OCI-LY7 (cell line): ENCODE results near the gene HEATR5B.

Source experiments
- EZH2phosphoT487 ChIP-seq: fragments of 200-600 bp; sonication (generic); IDR thresholded peaks from 2 replicates; pipeline ENCODE4 v1.6.1; 2018; ENCODE audit warnings: low read depth, borderline replicate concordance, mild to moderate bottlenecking, mixed run types, antibody characterized with exemption, low read length, moderate library complexity, mixed read lengths
- TF ChIP-seq, protein P1 (sequence below): fragments of 200-600 bp; sonication (generic); conservative IDR thresholded peaks from 2 replicates; pipeline ENCODE4 v1.5.1; 2014; ENCODE audit warnings: mild to moderate bottlenecking, antibody characterized with exemption, low read length, moderate library complexity, mixed read lengths

DNA sequence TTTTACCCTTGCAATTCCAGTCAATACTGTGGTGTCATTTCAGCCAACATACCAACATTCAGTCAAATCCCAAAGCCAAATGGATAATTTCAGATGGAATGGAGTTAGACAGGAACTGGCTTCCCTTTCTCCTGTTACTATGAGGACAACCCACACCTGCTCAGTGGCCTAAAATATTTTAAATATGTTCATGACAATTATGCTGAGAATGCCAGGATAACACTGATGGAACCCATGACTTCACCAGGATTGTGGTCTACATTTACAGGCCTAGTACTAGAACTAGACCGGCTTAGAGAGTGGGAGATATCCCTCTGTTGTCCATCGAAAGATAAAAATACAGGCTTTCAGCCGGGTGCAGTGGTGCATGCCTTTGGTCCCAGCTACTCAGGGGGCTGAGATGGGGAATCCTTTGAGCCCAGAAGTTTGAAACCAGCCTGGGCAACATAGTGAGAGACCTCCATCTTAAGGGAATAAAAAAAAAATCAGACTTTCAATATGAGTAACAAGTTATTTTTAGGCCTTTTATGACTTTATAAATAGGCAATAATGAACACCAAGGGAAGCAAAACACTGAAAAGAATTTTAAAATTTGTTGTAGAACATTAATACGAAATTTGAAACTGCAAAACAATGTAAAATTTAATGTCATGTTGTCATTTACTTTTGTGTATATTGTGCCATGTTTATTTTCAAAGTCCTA, 14.4 kb upstream of the HEATR5B start:
- TF ChIP-seq, protein P1, sequence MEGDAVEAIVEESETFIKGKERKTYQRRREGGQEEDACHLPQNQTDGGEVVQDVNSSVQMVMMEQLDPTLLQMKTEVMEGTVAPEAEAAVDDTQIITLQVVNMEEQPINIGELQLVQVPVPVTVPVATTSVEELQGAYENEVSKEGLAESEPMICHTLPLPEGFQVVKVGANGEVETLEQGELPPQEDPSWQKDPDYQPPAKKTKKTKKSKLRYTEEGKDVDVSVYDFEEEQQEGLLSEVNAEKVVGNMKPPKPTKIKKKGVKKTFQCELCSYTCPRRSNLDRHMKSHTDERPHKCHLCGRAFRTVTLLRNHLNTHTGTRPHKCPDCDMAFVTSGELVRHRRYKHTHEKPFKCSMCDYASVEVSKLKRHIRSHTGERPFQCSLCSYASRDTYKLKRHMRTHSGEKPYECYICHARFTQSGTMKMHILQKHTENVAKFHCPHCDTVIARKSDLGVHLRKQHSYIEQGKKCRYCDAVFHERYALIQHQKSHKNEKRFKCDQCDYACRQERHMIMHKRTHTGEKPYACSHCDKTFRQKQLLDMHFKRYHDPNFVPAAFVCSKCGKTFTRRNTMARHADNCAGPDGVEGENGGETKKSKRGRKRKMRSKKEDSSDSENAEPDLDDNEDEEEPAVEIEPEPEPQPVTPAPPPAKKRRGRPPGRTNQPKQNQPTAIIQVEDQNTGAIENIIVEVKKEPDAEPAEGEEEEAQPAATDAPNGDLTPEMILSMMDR = no peak
- TF ChIP-seq EZH2phosphoT487 = no peak
